Muscle of leg (tissue), 11 donors: ENCODE measurements around the gene EXOSC2. TPM values are rescaled to one million over a fixed set of nuclear protein-coding genes. Genes with fewer than 3 reads are reported as not detected.

ENCODE experiments used
- DNase-seq: peaks from one replicate; pipeline ENCODE4 v3.0.0; 2013
- H3K27ac ChIP-seq: one replicate; pipeline ENCODE4 v1.5.1; 2013; ENCODE audit warnings: mild to moderate bottlenecking, low read length, control low read depth
- H3K27me3 ChIP-seq: one replicate; pipeline ENCODE4 v1.6.1; 2013; ENCODE audit warnings: low read length; ENCODE audit not compliant: control insufficient read depth, insufficient read depth
- H3K36me3 ChIP-seq: one replicate; pipeline ENCODE4 v1.6.1; 2013; ENCODE audit warnings: low read length; ENCODE audit not compliant: control insufficient read depth, insufficient read depth
- H3K4me1 ChIP-seq: one replicate; pipeline ENCODE4 v1.6.1; 2013; ENCODE audit warnings: low read length; ENCODE audit not compliant: control insufficient read depth, insufficient read depth
- H3K4me3 ChIP-seq: one replicate; pipeline ENCODE4 v1.5.1; 2013; ENCODE audit warnings: low read length, control low read depth
- H3K9me3 ChIP-seq: replicated peaks from 2 replicates; pipeline ENCODE4 v1.6.1; 2013; ENCODE audit warnings: low read depth, low read length; ENCODE audit not compliant: control insufficient read depth
- WGBS: methylation state at CpG from one replicate; pipeline ENCODE4 v1.1.5; 2013; ENCODE audit warnings: missing lambda C conversion rate; ENCODE audit not compliant: insufficient coverage; 5-methylcytosine and 5-hydroxymethylcytosine counted together
- polyA plus RNA-seq, 8 donors: library from polyadenylated mRNA; unstranded; fragments of 120-200 nt; gene quantifications; one replicate each; pipeline versions ENCODE4 v1.2.1 to v1.2.3, GENCODE V29; 2013; ENCODE audit warnings: inconsistent platforms in 1 of 8, low replicate concordance in 1 of 8; ENCODE audit not compliant: insufficient read length in 8 of 8, insufficient read depth in 1 of 8
- total RNA-seq: library from RNA; stranded (reverse); fragments of 120-200 nt; gene quantifications from one replicate; pipeline ENCODE4 v1.2.4, GENCODE V29; 2013

The EXOSC2 gene
- total and polyA plus RNA-seq, 9 donors, result 22.9 to 30.3 (median 25.6) TPM

GRCh38 chr9:130712564-130713285, 19.1 kb downstream of the EXOSC2 start:
- under 1% methylated on average over 68 of the region's 68 CpGs for WGBS
- Histone ChIP-seq H3K4me1 (peaks cover 9% of the 10 kb centered on the region), H3K27ac (peak overlapping the region; percentile 99), H3K36me3 (no peaks in the 10 kb centered on the region), H3K9me3 (no peaks in the 10 kb centered on the region), H3K4me3 (peak overlapping the region; percentile 97), H3K27me3 (no peaks in the 10 kb centered on the region)
- DNase-seq, result peak; percentile 99

DNA sequence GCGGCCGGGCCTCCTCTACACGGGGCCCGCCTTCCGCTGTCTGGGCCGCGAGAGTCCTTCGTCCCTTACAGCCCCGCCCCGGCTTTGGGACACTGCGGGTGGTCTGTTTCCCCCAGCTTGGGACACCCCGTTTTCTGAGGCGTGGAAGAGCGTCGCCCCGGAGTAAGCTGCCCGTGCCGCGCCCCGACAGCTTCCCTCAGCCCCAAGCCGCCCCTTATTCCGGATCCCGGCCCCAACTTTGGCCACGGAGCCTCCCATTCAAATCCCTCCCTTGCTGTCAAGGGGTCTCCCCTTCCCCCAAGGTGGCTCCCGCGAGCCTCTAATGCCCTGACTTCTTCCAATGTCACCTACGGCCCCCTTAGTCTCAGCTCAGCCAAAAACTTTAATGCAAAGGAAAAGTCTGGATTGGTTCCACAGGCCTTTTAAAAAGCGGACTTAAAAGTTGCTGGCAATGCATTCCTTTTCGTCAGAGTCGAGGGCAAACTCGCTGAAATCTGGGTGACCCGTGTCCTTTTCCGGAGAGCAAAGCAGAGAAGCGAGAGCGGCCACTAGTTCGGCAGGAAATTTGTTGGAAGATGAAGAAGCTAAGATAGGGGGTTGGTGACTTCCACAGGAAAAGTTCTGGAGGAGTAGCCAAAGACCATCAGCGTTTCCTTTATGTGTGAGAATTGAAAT, 19.8 kb downstream of the EXOSC2 start:
- peak; percentile 81 for DNase-seq
- WGBS, result 0% methylated on average over 36 of the region's 37 CpGs
- peaks cover 9% of the 10 kb centered on the region for H3K4me1 ChIP-seq
- H3K9me3 ChIP-seq, result no peaks in the 10 kb centered on the region
- H3K27ac ChIP-seq, result peak overlapping the region; percentile 99
- H3K36me3 ChIP-seq, result no peaks in the 10 kb centered on the region
- peak overlapping the region; percentile 97 for H3K4me3 ChIP-seq
- H3K27me3 ChIP-seq, result no peaks in the 10 kb centered on the region

DNA sequence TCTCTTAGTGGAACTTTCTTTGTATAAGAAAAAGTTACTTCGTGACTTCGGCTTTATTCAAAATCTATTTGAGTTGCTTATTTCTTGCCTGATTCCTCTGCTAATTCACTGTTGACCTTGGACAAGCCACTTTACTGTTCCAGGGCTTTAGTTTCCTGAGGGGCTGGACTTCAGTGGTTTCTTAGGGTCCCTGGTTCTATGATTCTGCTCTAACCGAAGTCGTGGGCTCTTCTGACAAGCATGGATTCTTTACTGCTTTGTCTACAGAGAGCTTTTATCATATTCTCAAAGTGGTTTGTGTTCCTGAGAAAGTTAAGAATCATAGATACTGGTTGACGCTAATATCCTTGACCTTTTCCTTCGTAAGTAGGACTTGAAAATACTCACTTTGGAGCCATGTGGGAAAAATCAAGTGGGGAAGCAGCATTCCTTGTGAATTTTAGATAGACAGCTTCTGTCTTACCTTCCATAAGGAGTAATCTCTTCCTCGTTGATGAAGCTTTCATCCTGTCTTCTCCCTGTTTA, 21.1 kb downstream of the EXOSC2 start:
- peak overlapping the region; percentile 99 for H3K27ac ChIP-seq
- H3K27me3 ChIP-seq, result no peaks in the 10 kb centered on the region
- no peak for DNase-seq
- H3K36me3 ChIP-seq, result no peaks in the 10 kb centered on the region
- WGBS, result no CpG with 5 or more reads among the region's 7 CpGs
- H3K9me3 ChIP-seq, result no peaks in the 10 kb centered on the region
- peaks cover 9% of the 10 kb centered on the region for H3K4me1 ChIP-seq
- H3K4me3 ChIP-seq, result peak overlapping the region; percentile 97

- DNase-seq, result no peak
- Histone ChIP-seq H3K27me3 (no peaks in the 10 kb centered on the region), H3K9me3 (no peaks in the 10 kb centered on the region), H3K27ac (peak overlapping the region; percentile 55), H3K36me3 (no peaks in the 10 kb centered on the region), H3K4me1 (peaks cover 9% of the 10 kb centered on the region), H3K4me3 (peak overlapping the region; percentile 97)
- WGBS, result no CpG with 5 or more reads among the region's 3 CpGs
Measured at GRCh38 chr9:130715270-130715669, 21.7 kb downstream of the EXOSC2 start.

DNA sequence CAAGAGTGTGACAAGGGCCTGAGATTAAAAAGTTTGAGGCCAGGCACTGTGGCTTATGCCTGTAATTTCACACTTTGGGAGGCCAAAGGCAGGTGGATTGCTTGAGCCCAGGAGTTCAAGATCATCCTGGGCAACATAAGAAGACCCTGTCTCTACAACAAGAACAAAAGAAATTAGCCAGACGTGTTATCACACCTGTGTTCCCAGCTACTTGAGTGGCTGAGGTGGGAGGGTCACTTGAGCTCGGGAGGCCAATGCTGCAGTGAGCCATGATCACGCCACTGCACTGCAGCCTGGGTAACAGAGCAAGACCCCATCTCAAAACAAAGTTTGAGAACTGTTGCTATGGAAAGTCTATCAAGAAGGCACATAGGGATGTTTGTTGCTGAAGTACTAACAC, 25.0 kb downstream of the EXOSC2 start:
- H3K9me3 ChIP-seq, result no peaks in the 10 kb centered on the region
- H3K27me3 ChIP-seq, result no peaks in the 10 kb centered on the region
- no peak for DNase-seq
- H3K27ac ChIP-seq, result no peak overlapping the region
- H3K36me3 ChIP-seq, result no peaks in the 10 kb centered on the region
- 76% methylated on average over 2 of the region's 3 CpGs for WGBS
- no peak overlapping the region for H3K4me3 ChIP-seq
- peaks cover 9% of the 10 kb centered on the region for H3K4me1 ChIP-seq

GRCh38 chr9:130720762-130721161, 27.2 kb downstream of the EXOSC2 start:
- no peak overlapping the region for H3K27ac ChIP-seq
- peaks cover 4% of the 10 kb centered on the region for H3K4me1 ChIP-seq
- H3K36me3 ChIP-seq, result no peaks in the 10 kb centered on the region
- 95% methylated on average over 6 of the region's 10 CpGs for WGBS
- no peaks in the 10 kb centered on the region for H3K9me3 ChIP-seq
- H3K4me3 ChIP-seq, result no peak overlapping the region
- no peaks in the 10 kb centered on the region for H3K27me3 ChIP-seq
- no peak for DNase-seq

DNA sequence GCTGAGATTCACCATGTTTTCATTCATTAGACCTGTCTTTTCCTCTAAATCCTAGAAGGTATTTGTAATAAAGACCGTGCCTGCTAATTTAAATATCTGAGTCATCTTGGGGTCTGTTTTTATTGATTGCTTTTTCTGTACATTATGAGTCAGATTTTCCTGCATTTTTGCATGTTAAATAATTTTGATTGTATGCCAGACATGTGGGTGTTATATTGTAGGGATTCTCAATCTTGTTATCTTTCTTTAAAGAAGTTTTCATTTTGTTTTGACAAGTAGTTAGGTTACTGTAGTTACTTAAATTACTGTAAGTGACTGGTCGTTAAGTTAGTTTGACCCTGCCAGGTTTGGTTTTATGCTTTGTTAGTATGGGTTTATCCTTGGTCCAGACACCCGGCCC, 35.1 kb downstream of the EXOSC2 start:
- H3K27ac ChIP-seq, result no peak overlapping the region
- H3K36me3 ChIP-seq, result no peaks in the 10 kb centered on the region
- DNase-seq, result no peak
- H3K9me3 ChIP-seq, result no peaks in the 10 kb centered on the region
- WGBS, result 100% methylated on average over 1 of the region's 3 CpGs
- no peaks in the 10 kb centered on the region for H3K27me3 ChIP-seq
- no peaks in the 10 kb centered on the region for H3K4me1 ChIP-seq
- H3K4me3 ChIP-seq, result no peak overlapping the region

GRCh38 chr9:130729145-130729544, 35.6 kb downstream of the EXOSC2 start:
- no peak overlapping the region for H3K4me3 ChIP-seq
- no peaks in the 10 kb centered on the region for H3K27me3 ChIP-seq
- no peaks in the 10 kb centered on the region for H3K36me3 ChIP-seq
- H3K27ac ChIP-seq, result no peak overlapping the region
- 90% methylated on average over 2 of the region's 2 CpGs for WGBS
- H3K9me3 ChIP-seq, result no peaks in the 10 kb centered on the region
- H3K4me1 ChIP-seq, result no peaks in the 10 kb centered on the region
- DNase-seq, result no peak

- no CpG with 5 or more reads among the region's 2 CpGs for WGBS
- Histone ChIP-seq H3K9me3 (no peaks in the 10 kb centered on the region), H3K36me3 (no peaks in the 10 kb centered on the region), H3K4me1 (no peaks in the 10 kb centered on the region), H3K27ac (no peak overlapping the region), H3K27me3 (no peaks in the 10 kb centered on the region), H3K4me3 (no peak overlapping the region)
- no peak for DNase-seq
Measured at GRCh38 chr9:130731355-130731754, 37.8 kb downstream of the EXOSC2 start.

GRCh38 chr9:130732136-130732535, 38.6 kb downstream of the EXOSC2 start:
- peak; percentile 13 for DNase-seq
- Histone ChIP-seq H3K36me3 (no peaks in the 10 kb centered on the region), H3K9me3 (no peaks in the 10 kb centered on the region), H3K27me3 (no peaks in the 10 kb centered on the region), H3K4me3 (no peak overlapping the region), H3K4me1 (no peaks in the 10 kb centered on the region), H3K27ac (no peak overlapping the region)
- WGBS, result 100% methylated on average over 1 of the region's 2 CpGs
